SJCRH30 (cell line): ENCODE results near the gene HIP1R. TPM values are rescaled to one million over a fixed set of nuclear protein-coding genes. Genes with fewer than 3 reads are reported as not detected.

ENCODE experiments used
- total RNA-seq: library from RNA; depleted of rRNA; stranded (reverse); fragments of >200 nt; shearing (Covaris generic); gene quantifications from 2 replicates; pipeline ENCODE4 v1.2.3, GENCODE V29; 2014; rRNA removed

The HIP1R gene
- total RNA-seq, 1 experiment from 2014 or later = 9.8 TPM

Other genes with a start within 250 kb of the HIP1R start
- gene HCAR2, start 132.1 kb upstream of the HIP1R start, total RNA-seq = not detected in 2 replicates
- gene HCAR3, start 118.6 kb upstream of the HIP1R start, total RNA-seq = not detected in 2 replicates
- not detected in 2 replicates for gene HCAR1, start 104.6 kb upstream of the HIP1R start, total RNA-seq
- gene DENR, start 82.6 kb upstream of the HIP1R start, total RNA-seq = 77.2 and 82.5 TPM in 2 replicates
- 0.18 and 0.38 TPM in 2 replicates for gene CCDC62, start 60.9 kb upstream of the HIP1R start, total RNA-seq
- 33.2 and 34.2 TPM in 2 replicates for gene VPS37B, start 60.7 kb downstream of the HIP1R start, total RNA-seq
- 5.9 and 7.1 TPM in 2 replicates for gene ABCB9, start 131.0 kb downstream of the HIP1R start, total RNA-seq
- 5.9 and 6.7 TPM in 2 replicates for gene OGFOD2, start 139.8 kb downstream of the HIP1R start, total RNA-seq
- gene ARL6IP4, start 145.2 kb downstream of the HIP1R start, total RNA-seq = 135 and 144 TPM in 2 replicates